Measurements from ENCODE around the gene ITPRIP. TPM values are rescaled to one million over a fixed set of nuclear protein-coding genes. Genes with fewer than 3 reads are reported as not detected.

The ITPRIP gene
- polyA plus RNA-seq, 10 donors: 7.1 to 10.2 (median 8.8) TPM

Other genes with a start within 250 kb of the ITPRIP start
- gene SFR1, start 216.3 kb downstream of the ITPRIP start, polyA plus RNA-seq (ENCODE audit: insufficient read length in 10 of 10): 1 to 10 TPM; 5.1 to 7.6 (median 6.8) TPM
- gene CFAP43, start 106.1 kb downstream of the ITPRIP start, polyA plus RNA-seq (ENCODE audit: insufficient read length in 10 of 10): under 1 TPM; 0.15 to 0.91 (median 0.39) TPM
- gene GSTO1, start 83.6 kb downstream of the ITPRIP start, polyA plus RNA-seq (ENCODE audit: insufficient read length in 10 of 10): 10 to 100 TPM; 36.5 to 57.7 (median 44.6) TPM
- 1 to 10 TPM in 6 of 10 donors, under 1 TPM in 4; 0.64 to 3.4 (median 1.2) TPM for gene GSTO2, start 69.3 kb downstream of the ITPRIP start, polyA plus RNA-seq (ENCODE audit: insufficient read length in 10 of 10)
- gene CFAP58, start 15.4 kb upstream of the ITPRIP start, polyA plus RNA-seq (ENCODE audit: insufficient read length in 10 of 10): under 1 TPM; 0.24 to 0.72 (median 0.35) TPM